SU-DHL-6 (cell line): ENCODE results near the gene SLC51B.

Experiments
- EZH2phosphoT487 ChIP-seq: fragments of 200-600 bp; sonication (generic), shearing (Covaris generic); conservative IDR thresholded peaks from 2 replicates; pipeline ENCODE4 v1.6.1; 2018; ENCODE audit warnings: mild to moderate bottlenecking, antibody characterized with exemption, low read length, moderate library complexity, mixed read lengths
- TF ChIP-seq, protein P1 (sequence below): fragments of 200-600 bp; sonication (generic); IDR thresholded peaks from one replicate; pipeline ENCODE4 v1.5.1; 2017; ENCODE audit warnings: antibody characterized with exemption, mild to moderate bottlenecking, low read length, moderate library complexity; ENCODE audit not compliant: insufficient read depth, poor library complexity, severe bottlenecking

DNA sequence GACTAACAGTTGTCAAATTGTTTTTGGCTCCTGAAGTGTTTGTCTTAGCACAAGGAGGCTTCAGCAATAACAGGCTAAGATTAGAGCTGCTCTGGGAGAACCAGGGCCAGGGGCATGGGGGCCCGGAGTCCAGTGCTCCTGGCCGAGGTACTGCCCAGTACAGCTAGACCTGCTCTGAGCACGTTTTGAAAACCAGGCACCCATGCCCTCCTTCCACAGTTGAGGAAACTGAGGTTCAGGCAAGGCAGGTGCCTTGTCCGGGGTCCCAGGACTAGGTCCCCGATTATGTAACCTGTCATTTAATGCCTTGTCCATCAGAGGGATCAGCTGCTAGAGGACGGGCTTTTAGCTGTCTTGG, 50.5 kb downstream of the SLC51B start:
- TF ChIP-seq, protein P1, sequence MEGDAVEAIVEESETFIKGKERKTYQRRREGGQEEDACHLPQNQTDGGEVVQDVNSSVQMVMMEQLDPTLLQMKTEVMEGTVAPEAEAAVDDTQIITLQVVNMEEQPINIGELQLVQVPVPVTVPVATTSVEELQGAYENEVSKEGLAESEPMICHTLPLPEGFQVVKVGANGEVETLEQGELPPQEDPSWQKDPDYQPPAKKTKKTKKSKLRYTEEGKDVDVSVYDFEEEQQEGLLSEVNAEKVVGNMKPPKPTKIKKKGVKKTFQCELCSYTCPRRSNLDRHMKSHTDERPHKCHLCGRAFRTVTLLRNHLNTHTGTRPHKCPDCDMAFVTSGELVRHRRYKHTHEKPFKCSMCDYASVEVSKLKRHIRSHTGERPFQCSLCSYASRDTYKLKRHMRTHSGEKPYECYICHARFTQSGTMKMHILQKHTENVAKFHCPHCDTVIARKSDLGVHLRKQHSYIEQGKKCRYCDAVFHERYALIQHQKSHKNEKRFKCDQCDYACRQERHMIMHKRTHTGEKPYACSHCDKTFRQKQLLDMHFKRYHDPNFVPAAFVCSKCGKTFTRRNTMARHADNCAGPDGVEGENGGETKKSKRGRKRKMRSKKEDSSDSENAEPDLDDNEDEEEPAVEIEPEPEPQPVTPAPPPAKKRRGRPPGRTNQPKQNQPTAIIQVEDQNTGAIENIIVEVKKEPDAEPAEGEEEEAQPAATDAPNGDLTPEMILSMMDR, result no peak
- no peak for TF ChIP-seq EZH2phosphoT487
